GM12878 (cell line): Measurements from ENCODE around the gene ZNF544. TPM values are rescaled to one million over a fixed set of nuclear protein-coding genes. Genes with fewer than 3 reads are reported as not detected.

Experiments
- CBX5 ChIP-seq: sonication (generic); IDR thresholded peaks from 2 replicates; pipeline ENCODE4 v1.6.1; 2016; ENCODE audit warnings: low read depth, moderate library complexity, mild to moderate bottlenecking, inconsistent platforms
- CTCF ChIP-seq, 3 experiments: IDR thresholded peaks in 2 of 3; conservative IDR thresholded peaks in 1 of 3; 2 replicates each; pipeline ENCODE4 v1.5.1; 2011; ENCODE audit warnings: low read depth in 3 of 3, low read length in 3 of 3, mild to moderate bottlenecking in 3 of 3, control low read depth in 2 of 3, moderate library complexity in 2 of 3, inconsistent platforms in 1 of 3, mixed read lengths in 1 of 3; ENCODE audit not compliant: control insufficient read depth in 2 of 3, insufficient read depth in 1 of 3; ENCODE audit errors: extremely low read depth in 1 of 3
- HSF1 ChIP-seq: fragments of 150-350 bp; IDR thresholded peaks from 2 replicates; pipeline ENCODE4 v1.6.1; 2014; ENCODE audit warnings: mild to moderate bottlenecking, low read depth, low read length
- LARP7 ChIP-seq: fragments of 450-650 bp; IDR thresholded peaks from 2 replicates; pipeline ENCODE4 v1.6.1; 2017; ENCODE audit warnings: mild to moderate bottlenecking
- MAX ChIP-seq: IDR thresholded peaks from 2 replicates; pipeline ENCODE4 v1.6.1; 2012; ENCODE audit warnings: low read depth, low read length, improper control_type of control experiment
- MLLT1 ChIP-seq: fragments of 450-650 bp; IDR thresholded peaks from 2 replicates; pipeline ENCODE4 v1.6.1; 2016; ENCODE audit warnings: mild to moderate bottlenecking
- MTA3 ChIP-seq: IDR thresholded peaks from 2 replicates; pipeline ENCODE4 v1.6.1; 2012; ENCODE audit warnings: low read length, inconsistent platforms, borderline replicate concordance
- NBN ChIP-seq: fragments of 450-650 bp; IDR thresholded peaks from 2 replicates; pipeline ENCODE4 v1.6.1; 2016
- NFXL1 ChIP-seq: fragments of 450-650 bp; IDR thresholded peaks from 2 replicates; pipeline ENCODE4 v1.6.1; 2017; ENCODE audit warnings: antibody characterized with exemption, mild to moderate bottlenecking, borderline replicate concordance
- NFYA ChIP-seq: IDR thresholded peaks from 2 replicates; pipeline ENCODE4 v1.6.1; 2011; ENCODE audit warnings: low read depth, mild to moderate bottlenecking, low read length, improper control_type of control experiment, borderline replicate concordance
- NKRF ChIP-seq: fragments of 450-650 bp; conservative IDR thresholded peaks from 2 replicates; pipeline ENCODE4 v1.6.1; 2017; ENCODE audit warnings: mild to moderate bottlenecking, moderate library complexity
- PBX3 ChIP-seq: IDR thresholded peaks from 2 replicates; pipeline ENCODE4 v1.6.1; 2011; ENCODE audit warnings: mild to moderate bottlenecking, low read depth, low read length, moderate library complexity; ENCODE audit not compliant: insufficient replicate concordance
- PKNOX1 ChIP-seq: fragments of 450-650 bp; IDR thresholded peaks from 2 replicates; pipeline ENCODE4 v1.6.1; 2016; ENCODE audit warnings: mild to moderate bottlenecking
- RAD21 ChIP-seq: IDR thresholded peaks from 2 replicates; pipeline ENCODE4 v1.6.1; 2011; ENCODE audit warnings: mild to moderate bottlenecking, low read depth, low read length, moderate library complexity; ENCODE audit not compliant: insufficient read depth
- SMC3 ChIP-seq: IDR thresholded peaks from 2 replicates; pipeline ENCODE4 v1.6.1; 2011; ENCODE audit warnings: low read length, improper control_type of control experiment, borderline replicate concordance
- SPI1 ChIP-seq: IDR thresholded peaks from 2 replicates; pipeline ENCODE4 v1.6.1; 2011; ENCODE audit warnings: low read depth, mild to moderate bottlenecking, low read length, moderate library complexity, borderline replicate concordance; ENCODE audit not compliant: insufficient read depth
- TBL1XR1 ChIP-seq: IDR thresholded peaks from 2 replicates; pipeline ENCODE4 v1.6.1; 2012; ENCODE audit warnings: low read depth, low read length, improper control_type of control experiment
- polyA plus RNA-seq, 11 experiments: library from polyadenylated mRNA; depleted of rRNA in 4 of 11; unstranded in 6 of 11; stranded (reverse) in 5 of 11; fragments of >200 nt; fragmentation: Nextera tagmentation in 4 of 11; fragmentation: Illumina TruSeq in 1 of 11; extraction: Ambion mirVana in 4 of 11; extraction: Trizol in 1 of 11; gene quantifications; 1 replicate in 1 of 11; 2 replicates in 10 of 11; pipeline versions ENCODE4 v1.2.1 to v1.2.3, GENCODE V29; 2011 to 2016; ENCODE audit warnings: inconsistent platforms in 2 of 11, missing spikeins in 2 of 11, low read depth in 1 of 11
- total RNA-seq, 4 experiments: library from RNA; depleted of rRNA in 3 of 4; stranded (reverse); fragments of >200 nt in 3 of 4; fragmentation: Illumina TruSeq in 1 of 4; extraction: Trizol in 1 of 4; gene quantifications; 2 replicates each; pipeline versions ENCODE4 v1.2.1 to v1.2.3, GENCODE V29; 2013 to 2021

The ZNF544 gene
- total and polyA plus RNA-seq, 10 of the 15 experiments (the other 5 are each of a cell fraction or from before 2014, with no cell fraction given): 27.3 to 70.1 (median 42.6) TPM

GRCh38 chr19:58181902-58182576, 46.7 kb upstream of the ZNF544 start (continued):
- peak; percentile 58 to 68 (median 61) for TF ChIP-seq CTCF (IDR thresholded peaks at IDR 0.05 in 2 of 3, conservative IDR thresholded peaks at IDR 0.05 in 1 of 3; ENCODE audit: control insufficient read depth in 2 of 3, extremely low read depth in 1 of 3, insufficient read depth in 1 of 3, low read depth in 3 of 3, low read length in 3 of 3)
- no peak for TF ChIP-seq MLLT1
- TF ChIP-seq SMC3: peak; percentile 38; the same call in 1 of the 2 replicates
- TF ChIP-seq NKRF: no peak
- no peak for TF ChIP-seq PBX3
- no peak for TF ChIP-seq NFXL1
- no peak for TF ChIP-seq PKNOX1
- TF ChIP-seq NFYA: no peak
- no peak for TF ChIP-seq SPI1
- TF ChIP-seq HSF1: no peak
- TF ChIP-seq NBN: no peak
- TF ChIP-seq CBX5: no peak; the same call in 1 of the 2 replicates
- no peak for TF ChIP-seq MAX
- peak; percentile 58 for TF ChIP-seq RAD21
- no peak for TF ChIP-seq MTA3
- no peak for TF ChIP-seq TBL1XR1
- peak; percentile 55; the same call in 1 of the 2 replicates for TF ChIP-seq LARP7
